HG02642 (cell line): ENCODE measurements around the gene ADCY10.
A peak's percentile ranks its signal among the peaks of the same experiment; 100 is the strongest.
"Not testable (repeated sequence)": the region's sequence is repeated elsewhere in the genome, so short reads cannot be mapped to it uniquely, and the experiment has no call there.

Experiments
- ATAC-seq: cut with Tn5 transposase; IDR thresholded peaks from one replicate; pipeline ENCODE4 v1.9.1; 2021; ENCODE audit warnings: mild to moderate bottlenecking; ENCODE audit not compliant: unreplicated experiment, poor library complexity

Gene ADCY10

DNA sequence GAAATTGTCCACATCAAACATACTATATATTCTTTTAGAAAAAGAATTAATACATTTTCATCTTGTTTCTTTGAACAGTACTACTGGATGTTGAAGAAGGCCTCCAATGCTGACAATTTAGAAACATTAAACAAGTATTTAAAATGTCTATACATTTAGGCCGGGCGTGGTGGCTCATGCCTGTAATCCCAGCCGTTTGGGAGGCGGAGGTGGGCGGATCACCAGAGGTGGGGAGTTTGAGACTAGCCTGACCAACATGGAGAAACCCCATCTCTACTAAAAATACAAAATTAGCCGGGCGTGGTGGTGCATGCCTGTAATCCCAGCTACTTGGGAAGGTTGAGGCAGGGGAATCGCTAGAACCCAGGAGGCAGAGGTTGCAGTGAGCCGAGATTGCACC is 15.0 kb upstream of the ADCY10 start:
- ATAC-seq = not testable (repeated sequence)

- no peak for ATAC-seq
These were observed 14.5 kb upstream of the ADCY10 start for GRCh38 chr1:167928457-167928852.

GRCh38 chr1:167927046-167927754 is 13.3 kb upstream of the ADCY10 start:
- peak; percentile 48 for ATAC-seq

GRCh38 chr1:167926486-167926997 is 12.6 kb upstream of the ADCY10 start:
- ATAC-seq = no peak

DNA sequence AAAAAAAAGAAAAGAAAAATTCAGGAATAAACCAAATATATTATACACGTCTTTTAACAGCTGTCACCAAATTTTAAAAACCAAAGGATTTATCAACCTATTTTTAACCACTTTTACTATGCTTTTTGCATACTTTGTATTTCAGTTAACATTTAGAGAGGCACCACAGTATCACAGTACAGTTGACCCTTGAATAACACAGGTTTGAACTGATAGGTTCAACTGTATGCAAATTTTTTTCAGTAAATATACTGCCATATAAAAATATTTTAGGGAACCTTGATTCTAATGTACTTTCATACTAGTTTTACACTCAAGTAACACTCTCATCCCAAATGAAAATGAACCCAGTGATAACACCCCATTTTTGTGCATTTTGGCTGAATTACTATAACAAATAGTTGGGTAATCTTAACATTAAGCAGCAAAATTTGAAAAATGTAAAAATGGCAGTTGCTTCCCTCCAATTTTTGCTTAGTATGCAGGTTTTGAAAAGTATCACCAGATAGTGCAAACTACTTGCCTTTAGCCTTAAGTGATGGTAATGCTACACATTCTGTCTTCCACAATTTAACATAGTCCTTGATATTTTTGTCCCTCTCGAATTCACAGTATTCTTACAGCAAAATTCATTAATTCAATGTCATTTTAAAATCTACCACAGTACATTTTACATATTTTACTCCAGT is 10.8 kb upstream of the ADCY10 start:
- ATAC-seq = no peak

DNA sequence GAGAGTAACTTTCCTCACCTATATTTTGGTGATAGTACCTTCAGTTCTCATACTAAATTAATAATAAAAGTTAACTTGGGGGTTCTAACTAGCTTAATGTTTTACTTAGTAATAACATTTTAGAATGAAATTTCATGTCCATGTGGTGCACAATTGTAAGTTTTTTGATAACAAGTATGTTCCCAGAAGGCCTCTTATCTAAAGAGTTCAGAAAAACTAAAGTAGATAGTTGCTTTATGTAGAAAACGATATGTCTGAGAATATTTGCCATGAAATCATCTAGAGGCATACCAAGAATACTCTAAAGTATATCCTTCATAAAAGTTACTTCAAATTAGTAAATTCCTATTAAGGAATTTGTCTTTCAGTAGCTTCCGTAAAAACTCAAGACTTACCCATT is 10.2 kb upstream of the ADCY10 start:
- no peak for ATAC-seq

GRCh38 chr1:167923324-167924056 is 9.6 kb upstream of the ADCY10 start:
- no peak for ATAC-seq

DNA sequence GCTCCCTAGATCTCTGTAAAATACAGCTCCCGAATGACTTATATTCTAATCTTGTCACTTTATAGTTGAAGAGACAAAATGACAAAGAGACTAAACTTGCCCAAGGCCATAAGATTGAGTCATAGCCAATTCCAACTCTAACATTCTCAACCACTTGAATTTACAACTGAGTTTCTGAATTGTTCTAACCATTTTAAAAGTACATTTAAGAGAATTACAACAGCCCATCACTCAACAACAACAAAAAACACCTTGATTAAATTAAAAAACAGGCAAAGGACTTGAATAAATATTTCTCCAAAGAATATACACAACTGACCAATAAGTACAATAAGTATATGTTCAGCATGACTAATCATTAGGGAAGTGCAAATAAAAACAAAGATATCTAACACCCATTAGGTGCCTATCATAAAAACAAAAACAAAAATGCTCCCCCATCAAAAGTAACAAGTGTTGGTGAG is 8.7 kb upstream of the ADCY10 start:
- ATAC-seq = no peak

DNA sequence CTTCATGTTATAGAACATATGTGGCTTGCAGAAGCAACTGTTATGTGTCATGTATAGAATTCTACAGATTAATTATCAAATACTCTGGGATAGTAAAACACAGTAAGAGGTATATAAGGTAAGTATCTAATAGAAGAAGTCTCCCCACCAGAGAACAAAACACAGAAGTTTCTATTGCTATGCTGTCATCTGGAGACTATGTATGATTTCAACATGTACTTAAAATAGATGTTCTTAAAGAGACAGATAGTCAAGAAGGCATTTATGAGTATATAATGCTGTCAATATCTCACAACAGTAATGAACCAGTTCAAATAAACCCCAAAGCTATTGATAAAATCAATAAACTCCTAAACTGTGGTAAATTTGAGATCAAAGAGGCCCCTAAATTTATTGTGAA is 8.1 kb upstream of the ADCY10 start:
- ATAC-seq = no peak

- no peak for ATAC-seq
These were observed 3.0 kb upstream of the ADCY10 start for GRCh38 chr1:167916766-167917511.

DNA sequence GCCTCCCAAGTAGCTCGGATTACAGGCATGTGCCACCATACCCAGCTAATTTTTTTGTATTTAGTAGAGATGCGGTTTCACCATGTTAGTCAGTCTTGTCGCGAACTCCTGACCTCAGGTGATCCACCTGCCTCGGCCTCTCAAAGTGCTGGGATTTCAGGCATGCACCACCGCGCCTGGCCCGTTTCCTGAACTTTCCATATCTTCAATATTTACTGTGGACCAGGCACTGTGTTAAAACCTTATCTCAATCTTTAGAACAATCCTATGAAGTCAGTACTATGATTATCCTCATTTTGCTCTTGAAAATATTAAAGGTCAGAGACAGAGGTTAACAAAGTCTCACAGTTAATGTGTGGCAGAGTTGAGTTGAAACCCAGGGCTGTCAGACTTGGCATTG is 1.6 kb upstream of the ADCY10 start:
- no peak for ATAC-seq

GRCh38 chr1:167912294-167912693 is 1.6 kb downstream of the ADCY10 start:
- ATAC-seq = no peak

DNA sequence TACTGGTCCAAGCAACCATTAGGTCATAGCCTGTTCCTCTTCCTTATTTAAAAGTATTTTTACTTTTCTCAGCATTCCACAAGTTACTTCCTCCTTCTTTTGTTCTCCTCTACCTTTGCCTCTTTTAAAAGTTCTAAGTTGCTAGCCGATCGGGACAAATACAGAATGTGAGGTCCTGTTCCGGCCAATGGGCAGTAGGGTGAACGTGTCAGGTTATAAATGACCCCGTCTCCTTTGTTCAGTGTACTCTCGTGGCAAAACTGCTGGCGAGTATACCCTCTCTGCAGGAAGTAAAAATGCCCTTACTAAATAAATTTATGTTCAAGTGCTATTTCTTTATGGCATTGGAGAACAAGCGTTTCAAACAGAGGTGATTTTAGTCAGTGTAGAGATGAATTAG is 2.5 kb downstream of the ADCY10 start:
- ATAC-seq = no peak

GRCh38 chr1:167910530-167910929 is 3.4 kb downstream of the ADCY10 start:
- no peak for ATAC-seq

DNA sequence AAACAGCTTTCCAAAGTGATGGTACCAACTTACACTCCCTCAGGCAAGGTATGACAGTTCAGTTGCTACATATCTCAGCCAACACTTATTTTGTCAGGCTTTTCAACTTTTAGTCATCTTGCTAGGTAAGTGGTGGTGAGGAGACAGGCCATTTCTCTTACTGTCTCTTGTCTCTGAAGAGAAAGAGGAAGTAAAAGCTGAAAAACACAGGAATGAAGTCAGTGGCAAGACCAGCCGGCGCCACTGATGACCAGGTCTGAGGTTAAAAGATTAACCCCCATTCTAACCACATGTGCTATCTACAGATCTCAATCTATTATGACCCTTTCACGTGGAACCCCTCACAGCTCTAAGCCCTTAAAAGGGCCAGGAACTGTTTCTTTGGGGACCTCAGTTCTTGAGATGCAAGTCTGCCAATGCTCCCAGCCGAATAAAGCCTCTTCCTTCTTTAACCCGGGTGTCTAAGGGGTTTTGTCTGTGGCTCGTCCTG is 4.2 kb downstream of the ADCY10 start:
- ATAC-seq = peak; percentile 42

- ATAC-seq = no peak
These were observed 8.3 kb downstream of the ADCY10 start for GRCh38 chr1:167905671-167906070.

DNA sequence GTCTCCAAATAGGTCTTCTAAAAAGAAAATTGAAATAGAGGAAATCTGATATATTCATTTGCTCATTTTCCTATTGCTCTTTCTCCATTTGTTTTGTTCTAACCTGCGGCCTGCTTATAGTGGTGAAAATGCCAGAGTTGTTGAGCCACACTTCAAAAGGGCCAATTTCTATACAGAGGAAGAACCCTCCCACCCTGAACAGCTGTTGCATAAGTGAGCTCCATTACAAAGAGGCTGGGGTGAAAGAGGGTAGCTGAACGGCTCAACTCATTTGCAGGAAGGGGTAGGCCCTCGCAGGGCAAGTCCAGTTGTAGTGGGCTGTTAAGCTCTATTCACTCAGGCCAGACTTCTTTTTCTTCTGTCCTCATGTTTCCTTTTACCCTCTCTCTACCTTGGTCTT is 8.8 kb downstream of the ADCY10 start:
- no peak for ATAC-seq

DNA sequence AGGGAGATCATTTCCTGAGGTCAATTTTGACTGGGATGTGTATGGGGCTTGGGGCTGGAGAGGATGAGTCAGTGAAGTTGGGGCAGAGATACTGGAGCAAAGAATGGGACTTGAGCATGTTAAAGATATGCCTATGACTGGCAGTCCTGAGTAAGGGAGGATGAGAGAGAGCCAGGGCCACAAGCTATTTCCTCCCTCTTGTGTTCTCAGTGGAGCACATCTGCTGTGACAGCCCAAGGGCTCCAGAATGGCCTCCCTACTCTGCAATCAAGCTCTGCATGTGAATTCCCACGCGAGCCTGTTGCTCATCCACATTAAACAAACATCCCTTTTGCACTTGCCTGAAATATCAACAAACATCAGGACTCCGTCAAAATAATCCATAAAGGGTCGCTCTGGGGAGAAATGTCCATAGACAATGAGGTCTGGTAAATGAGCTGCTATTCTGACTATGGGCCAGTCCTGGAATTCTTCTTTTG is 9.2 kb downstream of the ADCY10 start:
- ATAC-seq = no peak

- no peak for ATAC-seq
These were observed 13.0 kb downstream of the ADCY10 start for GRCh38 chr1:167900907-167901306.

GRCh38 chr1:167899253-167899681 is 14.7 kb downstream of the ADCY10 start:
- peak; percentile 93 for ATAC-seq
